NOMO-1 treated with DMSO at 0.1 percent for 48 hours (cell line): ENCODE data around the gene ELL3.
"Not testable (repeated sequence)": the region's sequence is repeated elsewhere in the genome, so short reads cannot be mapped to it uniquely, and the experiment has no call there.

Experiments used
- DNase-seq: peaks from one replicate; lab custom pipeline; 2025; ENCODE audit not compliant: unreplicated experiment; lab: John Stamatoyannopoulos, UW

Gene ELL3

DNA sequence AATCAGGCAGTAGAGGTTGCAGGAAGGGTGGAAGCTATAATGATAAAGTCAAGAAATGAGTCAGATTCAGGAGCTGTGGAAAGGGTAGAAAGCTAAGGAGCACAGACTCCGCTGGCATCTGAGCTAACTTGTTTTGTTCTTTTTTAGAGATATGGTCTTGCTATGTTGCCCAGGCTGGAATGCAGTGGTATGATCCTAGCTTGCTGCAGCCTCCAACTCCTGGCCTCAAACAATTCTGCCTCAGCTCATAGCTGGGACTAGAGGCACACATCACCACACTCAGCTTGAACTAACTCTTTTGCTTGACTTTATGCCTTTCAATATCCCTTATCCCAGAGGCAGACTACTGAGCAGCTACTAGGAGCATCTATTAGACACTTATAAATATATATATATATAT is 50.5 kb downstream of the ELL3 start:
- DNase-seq: not testable (repeated sequence)

DNA sequence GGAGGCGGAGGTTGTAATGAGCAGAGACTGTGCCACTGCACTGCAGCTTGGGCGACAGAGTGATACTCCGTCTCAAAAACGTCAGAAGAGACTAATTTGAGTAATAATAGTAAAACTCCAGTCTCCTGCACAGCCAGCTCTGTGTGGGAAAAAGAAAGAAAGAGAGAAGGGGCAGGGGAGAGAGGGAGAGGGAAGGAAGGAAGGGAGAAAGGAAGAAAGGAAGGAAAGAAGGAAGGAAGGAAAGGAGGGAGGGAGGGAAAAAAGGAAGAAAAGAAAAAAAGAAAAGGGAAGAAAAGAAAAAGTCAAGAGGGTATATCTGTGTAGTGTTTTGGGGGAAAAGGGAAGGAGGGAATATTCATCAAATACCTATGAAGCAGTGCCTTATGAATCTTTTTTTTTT is 53.6 kb downstream of the ELL3 start:
- DNase-seq: no peak
